IMR-90 (cell line): ENCODE measurements around the gene PATJ. TPM values are rescaled to one million over a fixed set of nuclear protein-coding genes. Genes with fewer than 3 reads are reported as not detected.

Experiments used
- POLR2A ChIP-seq: IDR thresholded peaks from 2 replicates; pipeline ENCODE4 v1.6.1; 2012; ENCODE audit warnings: mild to moderate bottlenecking, low read depth, low read length
- polyA plus RNA-seq, 3 experiments: library from polyadenylated mRNA; depleted of rRNA; stranded (reverse); fragments of >200 nt; gene quantifications; 2 replicates each; pipeline ENCODE4 v1.2.3, GENCODE V29; 2012; ENCODE audit warnings: low replicate concordance in 1 of 3
- total RNA-seq: library from RNA; depleted of rRNA; stranded (reverse); fragments of >200 nt; gene quantifications from 2 replicates; pipeline ENCODE4 v1.2.3, GENCODE V29; 2012
- TF ChIP-seq, protein P1 (sequence below): fragments of 150-350 bp; IDR thresholded peaks from 2 replicates; pipeline ENCODE4 v1.6.1; 2016; ENCODE audit warnings: low read depth, mild to moderate bottlenecking, low read length, moderate library complexity, borderline replicate concordance

Gene PATJ
- total and polyA plus RNA-seq, 2 of the 4 experiments (the other 2 are of a cell fraction): 2.0 to 3.4 TPM

DNA sequence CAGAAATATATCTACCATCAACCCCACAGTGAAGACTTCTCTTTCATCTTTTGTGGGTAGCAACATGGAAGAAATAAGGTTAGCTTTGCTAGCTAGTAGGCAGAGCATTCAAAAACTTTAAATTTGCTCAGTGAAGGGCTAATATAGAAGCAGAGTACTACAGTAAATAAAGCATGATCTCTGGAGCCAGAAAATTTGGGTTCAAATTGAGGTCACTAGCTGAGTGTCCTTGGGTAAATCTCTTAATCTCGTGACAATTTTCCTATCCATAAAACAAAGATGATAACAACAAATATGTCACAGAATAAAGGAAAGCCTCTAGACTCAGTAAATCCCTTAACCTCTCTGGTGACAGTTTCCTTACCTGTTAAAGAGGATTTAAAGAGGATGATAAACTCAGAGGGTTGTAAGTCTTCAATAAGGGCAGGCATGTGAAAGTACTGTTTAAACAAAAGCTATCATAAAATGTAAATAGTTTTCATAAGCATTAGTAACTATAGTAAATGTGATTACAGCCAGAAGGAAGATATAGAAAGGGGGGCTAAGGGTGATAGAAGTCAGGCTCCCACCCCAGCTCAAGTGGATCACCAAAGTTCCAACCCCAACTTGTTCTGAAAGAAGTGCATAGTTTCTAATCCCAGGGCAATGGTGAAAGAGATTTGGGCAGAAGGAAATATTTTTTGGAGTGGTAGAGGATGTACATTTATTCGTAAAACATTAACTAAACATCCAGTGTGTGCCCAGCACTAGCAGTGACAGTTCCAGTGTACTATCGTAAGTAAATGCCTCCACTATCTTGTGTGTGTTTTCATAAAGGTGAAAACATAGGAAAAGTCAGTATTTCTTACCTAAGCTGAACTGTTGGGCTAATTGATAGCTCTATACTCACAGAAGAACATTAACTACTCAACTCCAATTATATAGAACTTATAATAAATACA lies 42.1 kb upstream of the PATJ start (continued):
- TF ChIP-seq, protein P1, sequence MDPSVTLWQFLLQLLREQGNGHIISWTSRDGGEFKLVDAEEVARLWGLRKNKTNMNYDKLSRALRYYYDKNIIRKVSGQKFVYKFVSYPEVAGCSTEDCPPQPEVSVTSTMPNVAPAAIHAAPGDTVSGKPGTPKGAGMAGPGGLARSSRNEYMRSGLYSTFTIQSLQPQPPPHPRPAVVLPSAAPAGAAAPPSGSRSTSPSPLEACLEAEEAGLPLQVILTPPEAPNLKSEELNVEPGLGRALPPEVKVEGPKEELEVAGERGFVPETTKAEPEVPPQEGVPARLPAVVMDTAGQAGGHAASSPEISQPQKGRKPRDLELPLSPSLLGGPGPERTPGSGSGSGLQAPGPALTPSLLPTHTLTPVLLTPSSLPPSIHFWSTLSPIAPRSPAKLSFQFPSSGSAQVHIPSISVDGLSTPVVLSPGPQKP: no peak
- TF ChIP-seq POLR2A: no peak
